ENCODE measurements around the gene PGM2. TPM values are rescaled to one million over a fixed set of nuclear protein-coding genes. Genes with fewer than 3 reads are reported as not detected.

Gene PGM2
- total RNA-seq, 4 donors from 2014 or later: 52.7 to 83.9 (median 74.7) TPM

GRCh38 chr4:37830640-37831039 is 4.2 kb downstream of the PGM2 start:
- no peak for DNase-seq (ENCODE audit: low spot score in 2 of 2)
- intact Hi-C loops (cut with DNase I; ENCODE audit: low total_unique reads): no loop called here
- TF ChIP-seq CTCF (IDR thresholded peaks at IDR 0.05): no peak
- no peak for TF ChIP-seq POLR2A (IDR thresholded peaks at IDR 0.05)
- 73 to 81% methylated on average over 3 of the region's 3 CpGs for WGBS, 2 donors
- H3K4me3 ChIP-seq (ENCODE audit: low read depth, poor library complexity, severe bottlenecking): no peak overlapping the region

GRCh38 chr4:37835031-37835430 is 8.5 kb downstream of the PGM2 start:
- TF ChIP-seq CTCF (IDR thresholded peaks at IDR 0.05) (no peak), POLR2A (IDR thresholded peaks at IDR 0.05) (no peak)
- WGBS, 2 donors: 85 to 86% methylated on average over 5 of the region's 5 CpGs
- no peak for DNase-seq (ENCODE audit: low spot score in 2 of 2)
- H3K4me3 ChIP-seq (ENCODE audit: low read depth, poor library complexity, severe bottlenecking): no peak overlapping the region
- intact Hi-C loops (cut with DNase I; ENCODE audit: low total_unique reads): no loop called here

- DNase-seq (ENCODE audit: low spot score in 2 of 2): no peak
- no peak for TF ChIP-seq POLR2A (IDR thresholded peaks at IDR 0.05)
- no peak for TF ChIP-seq CTCF (IDR thresholded peaks at IDR 0.05)
- intact Hi-C loops (cut with DNase I; ENCODE audit: low total_unique reads): no loop called here
- 74 to 86% methylated on average over 6 of the region's 6 CpGs for WGBS, 2 donors
- H3K4me3 ChIP-seq (ENCODE audit: low read depth, poor library complexity, severe bottlenecking): no peak overlapping the region
Observed at GRCh38 chr4:37835806-37836205, 9.3 kb downstream of the PGM2 start.

- TF ChIP-seq CTCF (IDR thresholded peaks at IDR 0.05) (no peak), POLR2A (IDR thresholded peaks at IDR 0.05) (no peak)
- intact Hi-C loops (cut with DNase I; ENCODE audit: low total_unique reads): no loop called here
- 84 to 87% methylated on average over 10 of the region's 10 CpGs for WGBS, 2 donors
- DNase-seq (ENCODE audit: low spot score in 2 of 2): no peak
- no peak overlapping the region for H3K4me3 ChIP-seq (ENCODE audit: low read depth, poor library complexity, severe bottlenecking)
Observed at GRCh38 chr4:37836274-37836673, 9.8 kb downstream of the PGM2 start.

- intact Hi-C loops (cut with DNase I; ENCODE audit: low total_unique reads): no loop called here
- H3K4me3 ChIP-seq (ENCODE audit: low read depth, poor library complexity, severe bottlenecking): no peak overlapping the region
- DNase-seq (ENCODE audit: low spot score in 2 of 2): no peak
- WGBS, 2 donors: 90 to 91% methylated on average over 4 of the region's 4 CpGs
- TF ChIP-seq CTCF (IDR thresholded peaks at IDR 0.05) (no peak), POLR2A (IDR thresholded peaks at IDR 0.05) (no peak)
Observed at GRCh38 chr4:37836838-37837440, 10.5 kb downstream of the PGM2 start.

GRCh38 chr4:37837446-37837845 is 11.0 kb downstream of the PGM2 start:
- intact Hi-C loops (cut with DNase I; ENCODE audit: low total_unique reads): no loop called here
- DNase-seq (ENCODE audit: low spot score in 2 of 2): no peak
- WGBS, 2 donors: 60 to 70% methylated on average over 2 of the region's 2 CpGs
- no peak overlapping the region for H3K4me3 ChIP-seq (ENCODE audit: low read depth, poor library complexity, severe bottlenecking)
- no peak for TF ChIP-seq CTCF (IDR thresholded peaks at IDR 0.05)
- no peak for TF ChIP-seq POLR2A (IDR thresholded peaks at IDR 0.05)
